MM.1S (cell line): Measurements from ENCODE around the gene RAD23B.

Experiments
- CTCF ChIP-seq: fragments of 300-600 bp; sonication (generic); IDR thresholded peaks from 2 replicates; pipeline ENCODE4 v1.5.1; 2016; ENCODE audit warnings: antibody characterized with exemption, low read length, mixed read lengths
- EZH2phosphoT487 ChIP-seq: fragments of 300-600 bp; sonication (generic); IDR thresholded peaks from 2 replicates; pipeline ENCODE4 v1.6.1; 2018; ENCODE audit warnings: antibody characterized with exemption, low read length

- TF ChIP-seq CTCF (no peak), EZH2phosphoT487 (no peak)
Observed at GRCh38 chr9:107281184-107281583, 1.9 kb upstream of the RAD23B start.
